Activated CD4-positive, alpha-beta T cell treated with anti-CD3 and anti-CD28 coated beads for 48 hours (primary cell): ENCODE results near the gene ATXN10.

Experiments used
- DNase-seq: peaks from one replicate; pipeline ENCODE4 v3.0.0-alpha.2; 2020

Gene ATXN10

DNA sequence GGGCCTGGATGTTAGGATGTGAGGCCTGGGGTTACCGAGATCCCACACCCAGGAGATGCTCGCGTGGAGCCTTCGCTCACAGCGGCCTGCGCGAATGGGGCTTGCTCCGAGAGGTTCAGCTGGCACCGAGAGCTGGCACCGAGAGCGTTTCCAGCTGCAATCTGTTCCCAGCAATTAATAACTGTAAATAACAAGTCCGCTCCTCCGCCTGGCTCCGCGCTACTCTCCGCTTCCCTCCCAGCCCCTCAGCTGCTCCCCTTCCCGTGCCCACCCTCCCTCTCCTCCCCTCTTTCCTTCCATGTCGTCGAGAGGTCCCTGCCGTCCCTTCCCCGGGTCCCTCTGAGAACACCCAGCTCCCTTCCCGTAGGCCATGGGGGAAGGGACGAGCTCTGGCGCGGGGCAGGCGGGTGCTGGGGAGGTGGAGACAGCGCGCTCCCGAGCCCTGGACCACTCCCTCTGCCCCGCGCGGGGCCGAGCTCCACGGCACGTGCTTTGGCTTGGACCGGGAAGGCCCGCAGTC lies 194.6 kb downstream of the ATXN10 start:
- DNase-seq, result no peak

DNA sequence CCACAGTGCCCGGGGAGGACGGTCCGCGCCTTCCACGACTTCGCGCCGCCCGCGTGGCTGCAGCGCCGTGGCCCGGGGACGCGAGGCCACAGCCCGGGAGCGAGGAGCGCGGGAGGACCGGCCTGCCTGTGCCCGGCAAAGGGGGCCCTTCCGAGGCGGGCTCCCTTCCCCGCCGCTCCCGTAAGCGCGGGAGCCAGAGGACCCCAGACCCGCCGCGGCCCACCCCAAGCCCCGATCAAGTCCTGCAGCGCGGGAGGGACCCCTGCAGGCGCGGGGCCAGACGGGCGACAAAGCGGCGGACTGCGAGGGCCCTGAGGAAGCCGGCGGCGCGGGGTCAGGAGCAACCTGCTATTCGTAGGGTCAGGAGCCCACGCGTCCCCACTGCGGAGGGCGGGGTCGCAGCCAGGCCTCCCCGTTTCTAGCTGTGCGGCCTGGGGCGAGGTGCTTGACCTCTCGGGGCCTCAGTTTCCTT lies 195.0 kb downstream of the ATXN10 start:
- DNase-seq, result no peak

- DNase-seq, result no peak
Measured at GRCh38 chr22:45867118-45867905, 195.7 kb downstream of the ATXN10 start.

DNA sequence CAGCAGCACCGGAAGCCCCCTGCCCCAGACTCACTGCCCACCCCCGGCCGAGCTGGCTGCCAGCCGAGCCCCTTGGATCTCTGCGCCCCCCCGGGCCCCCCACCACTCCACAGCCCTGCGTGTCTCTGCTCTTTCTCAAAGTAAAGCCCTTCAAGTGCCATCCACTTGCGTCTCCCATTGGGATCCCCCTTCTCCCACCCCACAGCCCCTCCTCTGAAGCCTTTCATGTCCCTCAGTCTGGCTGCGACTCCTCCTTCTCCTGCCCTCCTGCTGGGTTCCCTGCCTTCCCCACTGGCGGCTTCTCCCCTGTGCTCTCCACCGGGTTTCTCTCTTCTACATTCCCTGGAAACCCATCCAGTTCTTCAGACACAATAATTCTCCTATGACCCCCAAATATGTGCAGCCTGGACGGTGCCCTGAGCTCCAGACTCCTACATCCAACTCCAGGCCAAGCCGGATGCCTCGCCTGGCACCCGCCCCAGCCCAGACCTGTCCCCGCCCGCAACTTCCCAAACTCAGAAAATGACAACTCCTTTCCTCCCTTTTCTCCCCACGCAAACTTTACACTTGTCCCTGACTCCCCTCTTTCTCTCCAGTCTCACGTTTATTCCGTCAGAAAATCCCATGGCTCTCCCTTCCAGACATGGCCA lies 196.4 kb downstream of the ATXN10 start:
- DNase-seq, result no peak

DNA sequence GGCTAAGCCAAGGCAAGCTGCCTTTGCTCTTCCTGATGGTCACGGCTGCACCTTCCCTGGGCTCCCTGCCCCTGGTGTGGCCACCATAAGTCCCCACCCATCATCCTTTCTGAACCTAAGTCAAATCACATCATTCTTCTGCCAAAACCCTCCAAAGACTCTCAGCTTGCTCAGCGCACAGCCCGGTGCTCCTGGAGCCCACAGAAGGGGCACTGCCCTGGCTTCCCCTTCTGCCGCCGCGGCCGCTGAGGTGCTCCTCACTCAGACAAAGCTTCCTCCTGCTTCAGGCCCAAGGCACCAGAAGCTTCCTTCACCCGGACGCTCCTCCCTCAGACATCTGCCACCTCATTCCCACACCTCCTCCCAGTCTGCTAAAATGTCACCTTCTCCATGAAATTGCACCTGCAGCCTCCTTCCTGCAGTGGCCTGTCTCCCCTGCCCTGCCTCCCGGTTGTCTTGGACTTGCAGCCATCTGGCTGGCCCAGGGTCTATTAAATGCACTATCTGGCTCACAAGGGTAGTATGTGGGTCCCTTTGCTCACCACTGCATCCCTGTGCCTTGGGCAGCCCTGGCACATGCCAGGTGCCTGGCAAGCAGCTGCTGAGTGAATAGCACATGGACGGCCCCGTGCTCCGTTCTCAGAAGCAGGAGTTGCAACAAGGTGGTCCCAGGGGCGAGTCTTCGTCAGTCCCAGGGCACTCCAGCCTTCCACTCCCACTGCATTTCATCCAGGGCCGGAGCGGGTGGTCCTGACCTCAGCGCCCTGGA lies 197.1 kb downstream of the ATXN10 start:
- DNase-seq, result no peak

- no peak for DNase-seq
Measured at GRCh38 chr22:45869340-45869847, 197.8 kb downstream of the ATXN10 start.

DNA sequence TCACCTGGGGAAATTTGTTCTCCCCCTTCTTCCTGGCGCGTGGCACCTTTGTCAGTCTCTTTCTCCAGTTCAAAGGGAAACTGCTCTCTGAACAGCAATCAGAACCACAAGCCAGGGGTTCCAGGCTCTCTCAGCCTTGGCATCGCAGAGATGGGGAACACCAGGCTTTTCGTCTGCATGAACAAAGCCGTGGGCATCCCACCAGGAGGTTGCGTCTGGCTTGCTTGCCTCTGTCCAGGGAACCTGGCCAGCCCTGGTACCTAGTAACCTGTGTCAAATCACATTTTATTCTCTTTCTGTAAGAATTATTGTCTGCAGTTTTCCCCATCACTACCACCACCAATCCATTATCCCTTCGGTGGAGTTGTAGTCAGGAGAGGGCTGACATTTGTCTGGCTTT lies 198.4 kb downstream of the ATXN10 start:
- no peak for DNase-seq

DNA sequence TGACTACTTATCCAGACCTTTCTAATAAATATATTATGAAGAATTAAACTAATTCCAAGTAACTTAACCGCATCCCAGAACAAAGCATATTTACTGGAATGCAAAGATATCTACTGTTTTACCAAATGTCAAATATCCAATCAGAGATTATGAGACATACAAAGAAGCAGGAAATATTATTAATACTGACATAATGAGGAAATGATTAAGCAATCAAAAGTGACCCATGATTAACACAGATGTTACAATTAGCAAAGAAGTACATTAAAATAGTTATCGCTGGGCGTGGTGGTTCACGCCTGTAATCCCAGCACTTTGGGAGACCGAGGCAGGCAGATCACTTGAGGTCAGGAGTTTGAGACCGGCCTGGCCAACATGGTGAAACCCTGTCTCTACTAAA lies 200.1 kb downstream of the ATXN10 start:
- DNase-seq, result no peak

DNA sequence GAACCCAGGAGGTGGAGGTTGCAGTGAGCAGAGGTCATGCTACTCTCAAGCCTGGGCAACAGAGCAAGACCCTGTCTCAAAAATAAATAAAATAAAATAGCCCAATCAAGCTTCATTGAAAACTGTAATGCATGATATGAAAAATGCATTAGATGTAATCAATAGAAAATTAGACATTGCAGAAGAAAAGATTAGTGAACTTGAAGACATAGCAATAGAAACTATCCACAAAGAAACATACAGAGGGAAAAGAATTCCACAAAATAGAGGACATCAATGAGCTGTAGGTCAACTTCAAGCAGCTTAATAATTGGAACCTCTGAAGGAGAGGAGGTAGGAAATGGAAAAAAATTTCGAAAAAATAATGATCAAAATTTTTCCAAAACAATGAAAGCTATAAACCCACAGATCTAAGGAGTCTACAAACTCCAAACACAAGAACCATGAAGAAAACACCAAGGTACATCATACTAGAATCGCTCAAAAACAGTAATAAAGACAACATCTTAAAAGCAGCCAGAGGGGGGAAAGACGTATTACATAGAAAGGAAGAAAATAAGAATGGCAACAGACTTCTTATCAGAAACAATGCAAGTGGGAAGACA lies 201.1 kb downstream of the ATXN10 start:
- no peak for DNase-seq

GRCh38 chr22:45876136-45877035 lies 204.8 kb downstream of the ATXN10 start:
- no peak for DNase-seq

DNA sequence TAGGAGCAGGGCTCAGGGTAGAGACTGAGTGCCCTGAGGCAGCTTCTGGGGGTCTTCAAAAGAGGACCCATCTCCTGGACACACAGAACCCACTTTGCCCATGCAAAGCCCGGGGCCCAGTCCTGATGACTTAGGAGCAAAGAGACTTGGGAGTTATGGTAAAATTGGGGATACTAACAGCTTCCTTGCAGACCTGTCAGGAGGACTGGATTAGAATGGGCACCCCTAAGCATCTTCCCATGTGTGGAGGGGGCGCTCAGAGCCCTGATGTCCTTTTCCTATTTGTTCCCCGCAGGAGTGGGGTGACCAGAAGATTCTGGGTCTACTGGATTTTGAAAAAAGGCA lies 205.4 kb downstream of the ATXN10 start:
- no peak for DNase-seq

DNA sequence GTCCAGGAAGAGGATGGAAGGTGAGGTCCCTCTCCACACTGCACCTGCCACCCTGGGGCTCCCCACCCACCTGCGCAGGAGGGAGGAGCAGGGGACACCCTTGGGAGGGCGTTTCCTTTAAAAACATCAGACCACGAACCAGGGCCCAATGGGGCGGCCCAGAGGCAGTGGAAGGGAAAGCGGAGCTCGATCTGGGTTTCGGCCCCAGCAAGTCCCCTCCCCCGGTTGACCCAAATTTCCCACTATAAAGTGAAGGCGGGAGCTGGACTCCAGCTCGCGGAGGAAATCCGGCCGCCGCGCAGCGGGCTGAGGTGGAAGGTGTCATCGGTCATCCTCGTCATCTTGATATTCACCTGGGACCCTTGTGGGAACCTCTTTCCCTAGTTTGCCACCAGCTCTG lies 206.0 kb downstream of the ATXN10 start:
- no peak for DNase-seq

GRCh38 chr22:45878051-45878781 lies 206.6 kb downstream of the ATXN10 start:
- DNase-seq, result no peak

DNA sequence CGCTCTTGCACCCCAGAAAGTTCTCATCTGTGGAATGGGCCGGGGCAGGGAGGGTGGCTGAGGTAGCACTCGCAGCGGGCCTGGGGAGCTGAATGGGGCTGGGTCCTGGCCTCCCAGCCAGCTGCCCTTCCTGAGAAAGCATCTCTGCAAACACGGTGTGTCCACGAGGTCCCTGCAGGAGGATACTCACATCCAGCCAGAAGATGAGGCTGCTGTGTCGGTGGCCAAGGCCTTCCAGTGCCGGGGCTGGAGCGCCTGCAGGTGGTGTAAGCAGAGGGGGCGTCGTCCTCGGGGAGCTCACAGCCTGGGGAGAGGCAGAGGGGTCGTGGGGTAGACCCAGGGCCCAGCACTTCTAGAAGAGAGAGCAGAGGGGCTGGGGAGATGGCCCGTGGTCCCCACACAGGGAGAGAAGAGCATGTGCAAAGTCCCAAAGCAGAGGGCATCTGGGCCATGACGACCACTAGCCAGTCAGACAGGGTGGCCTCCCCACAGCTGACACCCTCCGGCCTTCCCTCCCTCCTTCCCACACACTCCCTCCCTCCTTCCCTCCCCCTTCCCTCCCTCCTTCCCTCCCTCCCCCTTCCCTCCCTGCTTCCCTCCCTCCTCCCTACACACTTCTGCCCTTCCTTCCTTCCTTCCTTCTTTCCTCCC lies 207.4 kb downstream of the ATXN10 start:
- DNase-seq, result no peak

GRCh38 chr22:45879552-45879949 lies 207.9 kb downstream of the ATXN10 start:
- no peak for DNase-seq

DNA sequence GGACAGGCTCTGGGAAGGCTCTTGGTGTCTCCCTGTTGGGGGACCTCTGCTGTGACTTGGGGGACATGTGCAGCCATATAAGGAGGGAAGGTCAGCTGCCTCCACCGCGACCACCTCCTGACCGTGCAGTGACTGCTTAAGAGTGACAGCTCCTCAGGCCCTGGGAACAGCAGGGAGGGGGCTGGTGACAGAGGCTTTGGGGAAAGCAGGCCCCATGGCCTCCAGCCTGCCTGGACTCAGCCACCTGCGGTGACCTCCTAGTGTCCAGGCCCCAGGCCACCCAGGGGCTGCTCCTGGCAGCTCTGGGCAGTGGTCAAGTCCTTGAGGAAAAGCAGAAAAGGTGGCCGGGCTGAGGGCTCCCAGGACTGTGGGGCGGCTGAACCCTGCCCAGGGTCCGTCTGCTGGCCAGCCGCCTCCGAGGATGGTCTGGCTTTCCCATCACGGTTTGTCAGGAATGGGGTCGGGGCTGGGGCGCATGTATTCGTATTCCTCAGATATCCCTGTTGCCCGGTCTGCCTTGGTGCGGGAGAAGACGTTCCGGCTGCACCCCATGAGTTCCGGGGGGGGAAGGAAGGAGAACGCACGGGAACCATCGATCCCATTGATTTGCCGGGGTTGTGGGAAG lies 208.6 kb downstream of the ATXN10 start:
- no peak for DNase-seq

GRCh38 chr22:45880716-45881523 lies 209.3 kb downstream of the ATXN10 start:
- no peak for DNase-seq

- DNase-seq, result no peak
Measured at GRCh38 chr22:45881524-45881875, 209.9 kb downstream of the ATXN10 start.
